H9 (cell line): ENCODE results near the gene BMPR2. TPM values are rescaled to one million over a fixed set of nuclear protein-coding genes. Genes with fewer than 3 reads are reported as not detected.

ENCODE experiments used
- DNase-seq: peaks from one replicate; pipeline ENCODE4 v3.0.0-alpha.2; 2017
- H2AFZ ChIP-seq: one replicate; pipeline ENCODE4 v1.6.1; 2013; ENCODE audit warnings: mild to moderate bottlenecking, low read length, control low read depth, moderate library complexity
- H2AK5ac ChIP-seq: 2 replicates; pipeline ENCODE4 v1.6.1; 2013; ENCODE audit warnings: low read length, control low read depth, mixed read lengths; ENCODE audit not compliant: insufficient read length
- H2BK120ac ChIP-seq: one replicate; pipeline ENCODE4 v1.6.1; 2013; ENCODE audit warnings: low read depth, mild to moderate bottlenecking, low read length, control low read depth, inconsistent platforms; ENCODE audit not compliant: poor library complexity, severe bottlenecking
- H2BK12ac ChIP-seq: 2 replicates; pipeline ENCODE4 v1.6.1; 2013; ENCODE audit warnings: low read length, control low read depth, mixed read lengths, low read depth; ENCODE audit not compliant: insufficient read length
- H2BK15ac ChIP-seq: 2 replicates; pipeline ENCODE4 v1.6.1; 2013; ENCODE audit warnings: low read depth, low read length, control low read depth
- H2BK20ac ChIP-seq: one replicate; pipeline ENCODE4 v1.6.1; 2013; ENCODE audit warnings: low read depth, mild to moderate bottlenecking, low read length, control low read depth, inconsistent platforms; ENCODE audit not compliant: poor library complexity, severe bottlenecking
- H2BK5ac ChIP-seq: 2 replicates; pipeline ENCODE4 v1.6.1; 2013; ENCODE audit warnings: low read length, control low read depth, mixed read lengths; ENCODE audit not compliant: insufficient read length
- H3K14ac ChIP-seq: 2 replicates; pipeline ENCODE4 v1.6.1; 2013; ENCODE audit warnings: low read length, control low read depth; ENCODE audit not compliant: insufficient read depth
- H3K18ac ChIP-seq: 2 replicates; pipeline ENCODE4 v1.6.1; 2013; ENCODE audit warnings: low read depth, mild to moderate bottlenecking, mixed read lengths, low read length, control low read depth; ENCODE audit not compliant: insufficient read length
- H3K23ac ChIP-seq: 2 replicates; pipeline ENCODE4 v1.6.1; 2013; ENCODE audit warnings: low read length, control low read depth, mixed read lengths, low read depth; ENCODE audit not compliant: insufficient read length
- H3K23me2 ChIP-seq: 2 replicates; pipeline ENCODE4 v1.6.1; 2013; ENCODE audit warnings: low read depth, mild to moderate bottlenecking, mixed read lengths, low read length, control low read depth; ENCODE audit not compliant: insufficient read length, poor library complexity, severe bottlenecking
- H3K27ac ChIP-seq: 2 replicates; pipeline ENCODE4 v1.5.1; 2013; ENCODE audit warnings: low read length, control low read depth, mixed read lengths, low read depth; ENCODE audit not compliant: insufficient read length
- H3K27me3 ChIP-seq: 2 replicates; pipeline ENCODE4 v1.6.1; 2013; ENCODE audit warnings: low read length, control low read depth, inconsistent platforms; ENCODE audit not compliant: insufficient read depth
- H3K4ac ChIP-seq: 2 replicates; pipeline ENCODE4 v1.6.1; 2013; ENCODE audit warnings: low read depth, mild to moderate bottlenecking, control low read depth, inconsistent platforms, low read length, moderate library complexity
- H3K4me1 ChIP-seq: 2 replicates; pipeline ENCODE4 v1.6.1; 2013; ENCODE audit warnings: low read length, control low read depth, inconsistent platforms; ENCODE audit not compliant: insufficient read depth
- H3K4me2 ChIP-seq: 2 replicates; pipeline ENCODE4 v1.6.1; 2013; ENCODE audit warnings: low read length, control low read depth, mixed read lengths; ENCODE audit not compliant: insufficient read length, insufficient read depth
- H3K56ac ChIP-seq: 2 replicates; pipeline ENCODE4 v1.6.1; 2013; ENCODE audit warnings: low read depth, mild to moderate bottlenecking, mixed read lengths, low read length, control low read depth; ENCODE audit not compliant: insufficient read length
- H3K79me1 ChIP-seq: 2 replicates; pipeline ENCODE4 v1.6.1; 2013; ENCODE audit warnings: low read depth, mild to moderate bottlenecking, moderate library complexity, low read length, control low read depth, inconsistent platforms; ENCODE audit not compliant: insufficient read depth, poor library complexity, severe bottlenecking
- H3K79me2 ChIP-seq: 2 replicates; pipeline ENCODE4 v1.6.1; 2013; ENCODE audit warnings: low read length, control low read depth, inconsistent platforms; ENCODE audit not compliant: insufficient read depth
- H3K9ac ChIP-seq: 2 replicates; pipeline ENCODE4 v1.6.1; 2013; ENCODE audit warnings: low read length, control low read depth, mixed read lengths; ENCODE audit not compliant: insufficient read length; ENCODE audit errors: extremely low read depth
- H3K9me3 ChIP-seq: one replicate; pipeline ENCODE4 v1.6.1; 2013; ENCODE audit warnings: low read depth, low read length, inconsistent platforms; ENCODE audit not compliant: control insufficient read depth
- H3T11ph ChIP-seq: one replicate; pipeline ENCODE4 v1.6.1; 2013; ENCODE audit warnings: mild to moderate bottlenecking, low read length, control low read depth, inconsistent platforms
- H4K20me1 ChIP-seq: one replicate; pipeline ENCODE4 v1.6.1; 2013; ENCODE audit not compliant: control insufficient read depth, insufficient read length, insufficient read depth
- H4K5ac ChIP-seq: 2 replicates; pipeline ENCODE4 v1.6.1; 2013; ENCODE audit warnings: low read depth, mild to moderate bottlenecking, mixed read lengths, low read length, control low read depth; ENCODE audit not compliant: insufficient read length
- H4K8ac ChIP-seq: replicated peaks from 2 replicates; pipeline ENCODE4 v1.6.1; 2013; ENCODE audit warnings: low read length, control low read depth, mixed read lengths, low read depth; ENCODE audit not compliant: insufficient read length
- H4K91ac ChIP-seq: 2 replicates; pipeline ENCODE4 v1.6.1; 2013; ENCODE audit warnings: low read depth, mild to moderate bottlenecking, moderate library complexity, mixed read lengths, low read length, control low read depth; ENCODE audit not compliant: insufficient read length
- H3K27ac Mint-ChIP-seq, 3 experiments: 2 replicates in 2 of 3; 3 replicates in 1 of 3; pipeline ENCODE4 v1.8.0; 2020 to 2021; ENCODE audit warnings: mixed read lengths in 3 of 3, mild to moderate bottlenecking in 1 of 3, moderate library complexity in 1 of 3
- H3K27me3 Mint-ChIP-seq: 2 replicates; pipeline ENCODE4 v1.8.0; 2021; ENCODE audit warnings: low read depth, mild to moderate bottlenecking, moderate library complexity, mixed read lengths
- H3K36me3 Mint-ChIP-seq, 3 experiments: 2 replicates in 2 of 3; 3 replicates in 1 of 3; pipeline ENCODE4 v1.8.0; 2020 to 2021; ENCODE audit warnings: low read depth in 3 of 3, mixed read lengths in 3 of 3; ENCODE audit not compliant: insufficient read depth in 1 of 3
- H3K4me1 Mint-ChIP-seq, 2 experiments: 2 replicates each; pipeline ENCODE4 v1.8.0; 2020; ENCODE audit warnings: mixed read lengths in 2 of 2
- H3K4me3 Mint-ChIP-seq, 2 experiments: 2 replicates in 1 of 2; 3 replicates in 1 of 2; pipeline ENCODE4 v1.8.0; 2020 to 2021; ENCODE audit warnings: mild to moderate bottlenecking in 2 of 2, mixed read lengths in 2 of 2, moderate library complexity in 1 of 2
- H3K9me3 Mint-ChIP-seq, 2 experiments: 2 replicates in 1 of 2; 3 replicates in 1 of 2; pipeline ENCODE4 v1.8.0; 2020; ENCODE audit warnings: mild to moderate bottlenecking in 2 of 2, mixed read lengths in 2 of 2, moderate library complexity in 1 of 2
- WGBS: extraction: QIAGEN DNeasy Blood & Tissue Kit; methylation state at CpG from one replicate; pipeline ENCODE4 v1.1.7; 2013; ENCODE audit warnings: missing lambda C conversion rate, low lambda C conversion rate, mixed read lengths; ENCODE audit not compliant: insufficient read length; ENCODE audit errors: extremely low coverage; 5-methylcytosine and 5-hydroxymethylcytosine counted together
- total RNA-seq: library from RNA; stranded (reverse); gene quantifications from 2 replicates; pipeline ENCODE4 v1.2.1, GENCODE V29; 2021
- TF ChIP-seq, protein P1 (sequence below): fragments of 200-600 bp; sonication (generic); conservative IDR thresholded peaks from 3 replicates; pipeline ENCODE4 v1.8.0; 2021; ENCODE audit warnings: antibody characterized with exemption, mild to moderate bottlenecking

BMPR2 gene
- total RNA-seq, 1 experiment from 2014 or later: 17.3 TPM

DNA sequence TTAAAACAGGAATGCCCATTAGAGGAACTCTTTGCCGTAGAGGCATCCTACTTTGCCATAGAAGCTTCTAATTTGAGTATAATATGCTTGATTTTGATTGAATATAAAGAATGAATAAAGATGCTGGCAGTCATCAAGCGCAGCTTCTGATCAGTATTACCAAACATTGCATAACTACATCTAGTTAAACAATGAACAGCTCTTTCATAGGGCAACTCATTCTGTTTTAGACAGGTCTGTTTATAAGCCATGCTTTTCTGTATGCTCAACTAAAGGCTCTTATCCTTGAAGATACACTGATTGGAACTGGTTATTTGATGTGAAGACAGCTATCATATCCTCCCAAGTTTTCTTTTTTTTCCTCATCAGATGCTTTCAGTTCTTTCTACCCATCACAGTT, 136.0 kb downstream of the BMPR2 start:
- Histone ChIP-seq H3T11ph (no peak overlapping the region), H3K27me3 (no peaks in the 10 kb centered on the region), H2BK20ac (no peak overlapping the region), H3K9me3 (no peaks in the 10 kb centered on the region), H3K79me1 (no peaks in the 10 kb centered on the region), H2AFZ (no peak overlapping the region), H2BK12ac (no peak overlapping the region), H3K4ac (no peak overlapping the region), H3K4me2 (no peak overlapping the region), H4K91ac (no peak overlapping the region), H2BK5ac (no peak overlapping the region), H2BK15ac (no peak overlapping the region), H4K20me1 (no peaks in the 10 kb centered on the region), H3K9ac (no peak overlapping the region), H2BK120ac (no peak overlapping the region), H3K23ac (no peak overlapping the region), H3K79me2 (no peaks in the 10 kb centered on the region), H3K14ac (no peak overlapping the region), H3K23me2 (no peaks in the 10 kb centered on the region), H3K27ac (no peak overlapping the region), H2AK5ac (no peak overlapping the region), H4K8ac (no peak overlapping the region), H4K5ac (no peak overlapping the region), H3K4me1 (no peaks in the 10 kb centered on the region), H3K56ac (no peak overlapping the region), H3K18ac (no peak overlapping the region)
- Mint-ChIP-seq H3K4me3 (no peak overlapping the region), H3K36me3 (peaks cover 3 to 10% (median 6%) of the 10 kb centered on the region in 3 experiments; a peak in 6 of 7 replicates), H3K9me3 (no peaks in the 10 kb centered on the region), H3K27ac (no peak overlapping the region), H3K4me1 (no peaks in the 10 kb centered on the region), H3K27me3 (no peaks in the 10 kb centered on the region)
- no CpG with 5 or more reads among the region's 2 CpGs for WGBS
- TF ChIP-seq, protein P1, sequence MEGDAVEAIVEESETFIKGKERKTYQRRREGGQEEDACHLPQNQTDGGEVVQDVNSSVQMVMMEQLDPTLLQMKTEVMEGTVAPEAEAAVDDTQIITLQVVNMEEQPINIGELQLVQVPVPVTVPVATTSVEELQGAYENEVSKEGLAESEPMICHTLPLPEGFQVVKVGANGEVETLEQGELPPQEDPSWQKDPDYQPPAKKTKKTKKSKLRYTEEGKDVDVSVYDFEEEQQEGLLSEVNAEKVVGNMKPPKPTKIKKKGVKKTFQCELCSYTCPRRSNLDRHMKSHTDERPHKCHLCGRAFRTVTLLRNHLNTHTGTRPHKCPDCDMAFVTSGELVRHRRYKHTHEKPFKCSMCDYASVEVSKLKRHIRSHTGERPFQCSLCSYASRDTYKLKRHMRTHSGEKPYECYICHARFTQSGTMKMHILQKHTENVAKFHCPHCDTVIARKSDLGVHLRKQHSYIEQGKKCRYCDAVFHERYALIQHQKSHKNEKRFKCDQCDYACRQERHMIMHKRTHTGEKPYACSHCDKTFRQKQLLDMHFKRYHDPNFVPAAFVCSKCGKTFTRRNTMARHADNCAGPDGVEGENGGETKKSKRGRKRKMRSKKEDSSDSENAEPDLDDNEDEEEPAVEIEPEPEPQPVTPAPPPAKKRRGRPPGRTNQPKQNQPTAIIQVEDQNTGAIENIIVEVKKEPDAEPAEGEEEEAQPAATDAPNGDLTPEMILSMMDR: no peak
- no peak for DNase-seq
